Femur (tissue), 1 donor: Measurements from ENCODE around the gene NFATC1.

ENCODE experiments used
- DNase-seq: peaks from one replicate; pipeline ENCODE4 v3.0.0-alpha.2; 2017

Gene NFATC1

GRCh38 chr18:79525556-79526467 lies 130.1 kb downstream of the NFATC1 start:
- peak; percentile 53 for DNase-seq

- peak; percentile 16 for DNase-seq
Observed at GRCh38 chr18:79526468-79527460, 131.0 kb downstream of the NFATC1 start.

- peak; percentile 7 for DNase-seq
Observed at GRCh38 chr18:79527656-79528315, 132.1 kb downstream of the NFATC1 start.

GRCh38 chr18:79528316-79528695 lies 132.6 kb downstream of the NFATC1 start:
- peak; percentile 15 for DNase-seq

GRCh38 chr18:79528846-79529245 lies 133.1 kb downstream of the NFATC1 start:
- peak; percentile 85 for DNase-seq

GRCh38 chr18:79529296-79529695 lies 133.6 kb downstream of the NFATC1 start:
- DNase-seq, result peak; percentile 14

GRCh38 chr18:79529991-79530390 lies 134.3 kb downstream of the NFATC1 start:
- DNase-seq, result peak; percentile 22

GRCh38 chr18:79530821-79531220 lies 135.1 kb downstream of the NFATC1 start:
- DNase-seq, result peak; percentile 10

GRCh38 chr18:79531386-79531785 lies 135.7 kb downstream of the NFATC1 start:
- peak; percentile 14 for DNase-seq

- DNase-seq, result peak; percentile 10
Observed at GRCh38 chr18:79531926-79532312, 136.2 kb downstream of the NFATC1 start.

- peak; percentile 33 for DNase-seq
Observed at GRCh38 chr18:79532313-79533007, 136.7 kb downstream of the NFATC1 start.

- DNase-seq, result peak; percentile 18
Observed at GRCh38 chr18:79533146-79533545, 137.4 kb downstream of the NFATC1 start.

- no peak for DNase-seq
Observed at GRCh38 chr18:79533591-79533990, 137.9 kb downstream of the NFATC1 start.

GRCh38 chr18:79534356-79534755 lies 138.6 kb downstream of the NFATC1 start:
- peak; percentile 12 for DNase-seq

GRCh38 chr18:79537758-79538157 lies 142.0 kb downstream of the NFATC1 start:
- peak; percentile 1 for DNase-seq

GRCh38 chr18:79538635-79539034 lies 142.9 kb downstream of the NFATC1 start:
- DNase-seq, result no peak

- DNase-seq, result no peak
Observed at GRCh38 chr18:79540161-79540903, 144.6 kb downstream of the NFATC1 start.

GRCh38 chr18:79540904-79541282 lies 145.2 kb downstream of the NFATC1 start:
- DNase-seq, result no peak

- DNase-seq, result no peak
Observed at GRCh38 chr18:79542213-79542612, 146.5 kb downstream of the NFATC1 start.

- DNase-seq, result no peak
Observed at GRCh38 chr18:79542876-79543750, 147.4 kb downstream of the NFATC1 start.
